Cardiac fibroblast (primary cell): ENCODE measurements around the gene WDR7.

Source experiments
- DNase-seq, 2 donors: peaks; one replicate each; pipeline versions ENCODE4 v3.0.0 to v3.0.0-alpha.2; 2010; ENCODE audit warnings: low read depth in 2 of 2
- H3K4me3 ChIP-seq, 2 donors: replicated peaks in 1 of 2; 1 replicate in 1 of 2; 2 replicates in 1 of 2; pipeline ENCODE4 v1.5.1; 2011; ENCODE audit warnings: low read depth in 2 of 2, low read length in 2 of 2, mild to moderate bottlenecking in 2 of 2, moderate library complexity in 1 of 2
- CTCF ChIP-seq: IDR thresholded peaks from one replicate; pipeline ENCODE4 v1.5.1; 2011; ENCODE audit warnings: low read depth, mild to moderate bottlenecking, low read length, inconsistent platforms

Gene WDR7

GRCh38 chr18:57050310-57050949 lies 399.3 kb downstream of the WDR7 start:
- H3K4me3 ChIP-seq = no peak overlapping the region
- no peak for DNase-seq
- TF ChIP-seq CTCF = no peak

GRCh38 chr18:57051021-57051656 lies 400.0 kb downstream of the WDR7 start:
- H3K4me3 ChIP-seq = no peak overlapping the region
- no peak for TF ChIP-seq CTCF
- no peak for DNase-seq

GRCh38 chr18:57051657-57052044 lies 400.5 kb downstream of the WDR7 start:
- no peak for DNase-seq
- no peak overlapping the region for H3K4me3 ChIP-seq
- TF ChIP-seq CTCF = no peak

GRCh38 chr18:57052173-57052572 lies 401.0 kb downstream of the WDR7 start:
- DNase-seq = no peak
- H3K4me3 ChIP-seq = no peak overlapping the region
- no peak for TF ChIP-seq CTCF

- no peak overlapping the region for H3K4me3 ChIP-seq
- DNase-seq = no peak
- TF ChIP-seq CTCF = no peak
Measured at GRCh38 chr18:57052759-57053158, 401.6 kb downstream of the WDR7 start.

GRCh38 chr18:57054891-57055290 lies 403.7 kb downstream of the WDR7 start:
- H3K4me3 ChIP-seq = no peak overlapping the region
- no peak for DNase-seq
- TF ChIP-seq CTCF = no peak

- DNase-seq = no peak
- no peak overlapping the region for H3K4me3 ChIP-seq
- TF ChIP-seq CTCF = no peak
Measured at GRCh38 chr18:57057890-57058289, 406.7 kb downstream of the WDR7 start.
